GM18519 (cell line): ENCODE results near the gene HOXA6.

Source experiments
- ATAC-seq: cut with Tn5 transposase; IDR thresholded peaks from one replicate; pipeline ENCODE4 v1.9.1; 2021; ENCODE audit warnings: mild to moderate bottlenecking, moderate library complexity; ENCODE audit not compliant: unreplicated experiment, low FRiP score

HOXA6 gene

GRCh38 chr7:27185013-27185853 lies 37.7 kb upstream of the HOXA6 start, which contains the start of gene HOXA11:
Gene HOXA11 (minus strand): TSS chr7:27185232. CDS start chr7:27185144, 88 bp downstream.
- no peak for ATAC-seq

GRCh38 chr7:27184337-27185012 lies 36.9 kb upstream of the HOXA6 start:
- ATAC-seq, result no peak

GRCh38 chr7:27183682-27184336 lies 36.2 kb upstream of the HOXA6 start:
- no peak for ATAC-seq

- no peak for ATAC-seq
Observed at GRCh38 chr7:27182861-27183681, 35.5 kb upstream of the HOXA6 start.

GRCh38 chr7:27182285-27182841 lies 34.8 kb upstream of the HOXA6 start:
- no peak for ATAC-seq

GRCh38 chr7:27181795-27182275 lies 34.3 kb upstream of the HOXA6 start:
- no peak for ATAC-seq

- no peak for ATAC-seq
Observed at GRCh38 chr7:27180431-27181420, 33.2 kb upstream of the HOXA6 start.

- no peak for ATAC-seq
Observed at GRCh38 chr7:27179503-27180430, 32.2 kb upstream of the HOXA6 start.

- no peak for ATAC-seq
Observed at GRCh38 chr7:27179030-27179429, 31.5 kb upstream of the HOXA6 start.

- no peak for ATAC-seq
Observed at GRCh38 chr7:27178366-27178765, 30.8 kb upstream of the HOXA6 start.

- no peak for ATAC-seq
Observed at GRCh38 chr7:27177795-27178320, 30.3 kb upstream of the HOXA6 start.

- no peak for ATAC-seq
Observed at GRCh38 chr7:27176962-27177794, 29.6 kb upstream of the HOXA6 start.

- no peak for ATAC-seq
Observed at GRCh38 chr7:27176524-27176845, 28.9 kb upstream of the HOXA6 start.

- no peak for ATAC-seq
Observed at GRCh38 chr7:27175626-27176523, 28.3 kb upstream of the HOXA6 start.

- ATAC-seq, result no peak
Observed at GRCh38 chr7:27174874-27175625, 27.5 kb upstream of the HOXA6 start.
